Right cardiac atrium (tissue), 5 donors: ENCODE data around the gene MAB21L4. TPM values are rescaled to one million over a fixed set of nuclear protein-coding genes. Genes with fewer than 3 reads are reported as not detected.

Experiments
- ATAC-seq, 2 donors: fragments of 200-7000 bp; cut with Tn5 transposase; one replicate each; pipeline versions ENCODE4 v1.8.0 to v1.9.1; 2020; ENCODE audit warnings: moderate library complexity in 2 of 2, mild to moderate bottlenecking in 1 of 2
- DNase-seq, 3 donors: peaks; one replicate each; pipeline ENCODE4 v3.0.0-alpha.2; 2020
- H3K27ac ChIP-seq: one replicate; pipeline ENCODE4 v1.5.1; 2013; ENCODE audit warnings: mild to moderate bottlenecking, low read length, control low read depth, moderate library complexity
- H3K27me3 ChIP-seq: one replicate; pipeline ENCODE4 v1.6.1; 2013; ENCODE audit not compliant: control insufficient read depth, insufficient read depth
- H3K4me1 ChIP-seq: one replicate; pipeline ENCODE4 v1.6.1; 2013; ENCODE audit warnings: low read length; ENCODE audit not compliant: control insufficient read depth, insufficient read depth
- H3K4me3 ChIP-seq: one replicate; pipeline ENCODE4 v1.5.1; 2013; ENCODE audit warnings: low read length, control low read depth
- H3K9me3 ChIP-seq: one replicate; pipeline ENCODE4 v1.6.1; 2013; ENCODE audit warnings: low read length; ENCODE audit not compliant: control insufficient read depth
- WGBS: extraction: QIAGEN DNeasy Blood & Tissue Kit; methylation state at CpG from one replicate; pipeline ENCODE4 v1.1.7; 2013; 5-methylcytosine and 5-hydroxymethylcytosine counted together
- intact Hi-C, 4 donors: fragments of 100-400 bp; cut with DNase I; formaldehyde crosslinking; loops; one replicate each; pipeline versions ENCODE4 v1.11.0 to v1.14.0; 2022 to 2023
- polyA plus RNA-seq: library from polyadenylated mRNA; stranded (reverse); fragments of 200-250 nt; gene quantifications from one replicate; pipeline ENCODE4 v1.2.3, GENCODE V29; 2013
- total RNA-seq, 4 donors: library from RNA; stranded (reverse); fragmentation: NEBNext Ultra II Directional; extraction: Animal tissue kit (Norgen Biotek cat#: 25700); gene quantifications; one replicate each; pipeline ENCODE4 v1.2.1, GENCODE V29; 2021
- donor health status: healthy with polysubstance abuse.
- donor health status: DM: no; HTN: yes; CAD: no.
- donor health status: DM: no; HTN: no; CAD: no.
- donor health status: DM: no; HTN: yes; CAD: no; lungs with severe emphysema.
- donor health status: DM: yes; HTN: yes; CAD: no.

Gene MAB21L4
- total and polyA plus RNA-seq, 5 donors: not detected

DNA sequence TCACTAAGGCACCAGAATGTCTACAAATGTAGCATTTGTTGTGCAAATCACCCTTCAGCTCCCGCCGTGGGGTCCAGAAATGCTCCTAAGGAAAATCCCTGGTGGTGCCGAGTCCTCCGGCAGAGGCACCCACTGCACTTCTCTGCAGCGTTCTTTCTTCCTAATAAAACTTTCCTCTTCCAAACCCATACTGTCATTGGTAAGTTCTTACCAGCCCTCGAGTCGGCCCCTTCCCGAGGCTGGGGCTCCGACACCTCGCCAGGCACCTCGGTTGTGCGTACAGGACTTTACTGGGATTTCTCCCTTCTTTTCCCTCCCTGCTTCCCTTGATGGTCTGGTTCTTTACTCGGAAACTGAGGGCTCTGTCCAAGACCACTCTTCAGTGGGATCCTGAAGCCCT, 37.6 kb downstream of the MAB21L4 start:
- 81% methylated on average over 13 of the region's 13 CpGs for WGBS
- no peaks in the 10 kb centered on the region for H3K4me1 ChIP-seq
- no peak overlapping the region for H3K4me3 ChIP-seq
- no peaks in the 10 kb centered on the region for H3K27me3 ChIP-seq
- ATAC-seq: no peak
- no peak for DNase-seq
- intact Hi-C loops: loop anchor here in 1 of 4 donors (10.0 kb wide), 2 partner anchors 126 to 356 kb away; no protein-coding TSS in a partner anchor
- H3K9me3 ChIP-seq: no peaks in the 10 kb centered on the region
- H3K27ac ChIP-seq: no peak overlapping the region

DNA sequence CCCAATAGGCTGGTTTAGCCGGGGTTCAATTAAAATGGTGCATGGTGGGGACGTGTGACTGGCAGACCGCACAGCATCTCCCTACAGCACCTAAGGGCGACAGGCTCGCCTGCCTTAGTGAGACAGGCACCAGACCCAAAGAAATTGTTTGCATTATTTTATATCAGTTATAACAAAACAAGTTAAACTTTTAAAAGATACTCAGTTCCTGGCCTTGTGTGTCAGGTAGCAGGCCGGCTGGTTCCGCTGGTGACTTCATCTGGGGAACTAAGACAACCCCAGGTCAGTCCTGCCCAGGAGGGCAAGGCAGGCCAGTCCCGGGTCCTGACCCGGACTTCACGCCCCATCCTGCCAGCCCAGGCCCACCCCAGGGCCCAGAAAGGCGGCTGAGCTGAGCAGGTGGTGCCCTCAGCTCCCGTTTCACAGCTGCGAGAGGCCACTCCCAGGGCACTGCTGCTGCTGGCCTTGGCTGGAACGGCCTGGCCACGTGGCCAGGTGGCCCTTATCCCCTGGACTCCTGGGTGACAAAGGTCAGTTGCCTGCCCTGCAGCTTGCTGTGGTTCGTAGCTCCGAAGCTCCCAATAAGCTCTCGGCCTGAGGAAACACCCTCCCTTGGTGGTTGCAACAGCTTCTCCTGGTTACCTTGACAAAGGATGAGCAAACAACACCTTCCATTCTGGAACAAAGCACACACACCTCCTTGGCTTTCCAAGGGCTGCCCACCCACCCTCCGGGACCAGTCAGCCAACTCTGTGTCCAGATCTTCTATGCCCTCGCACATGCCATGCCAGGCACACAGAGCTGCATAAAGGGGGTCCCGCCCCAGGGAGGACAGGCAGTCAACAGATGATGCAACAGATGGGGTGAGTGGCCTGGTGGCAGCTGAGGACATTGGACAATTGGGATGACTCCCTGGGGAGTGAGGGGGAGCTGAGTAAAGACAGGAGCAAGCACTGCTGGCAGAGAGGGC, 38.6 kb downstream of the MAB21L4 start:
- DNase-seq (peak in 1 of 3 donors; percentile 39), ATAC-seq (no peak)
- Histone ChIP-seq H3K27me3 (no peaks in the 10 kb centered on the region), H3K27ac (no peak overlapping the region), H3K4me3 (no peak overlapping the region), H3K9me3 (no peaks in the 10 kb centered on the region), H3K4me1 (no peaks in the 10 kb centered on the region)
- intact Hi-C loops: loop anchor here in 1 of 4 donors (10.0 kb wide), 2 partner anchors 127 to 357 kb away; no protein-coding TSS in a partner anchor
- 80% methylated on average over 21 of the region's 21 CpGs for WGBS

DNA sequence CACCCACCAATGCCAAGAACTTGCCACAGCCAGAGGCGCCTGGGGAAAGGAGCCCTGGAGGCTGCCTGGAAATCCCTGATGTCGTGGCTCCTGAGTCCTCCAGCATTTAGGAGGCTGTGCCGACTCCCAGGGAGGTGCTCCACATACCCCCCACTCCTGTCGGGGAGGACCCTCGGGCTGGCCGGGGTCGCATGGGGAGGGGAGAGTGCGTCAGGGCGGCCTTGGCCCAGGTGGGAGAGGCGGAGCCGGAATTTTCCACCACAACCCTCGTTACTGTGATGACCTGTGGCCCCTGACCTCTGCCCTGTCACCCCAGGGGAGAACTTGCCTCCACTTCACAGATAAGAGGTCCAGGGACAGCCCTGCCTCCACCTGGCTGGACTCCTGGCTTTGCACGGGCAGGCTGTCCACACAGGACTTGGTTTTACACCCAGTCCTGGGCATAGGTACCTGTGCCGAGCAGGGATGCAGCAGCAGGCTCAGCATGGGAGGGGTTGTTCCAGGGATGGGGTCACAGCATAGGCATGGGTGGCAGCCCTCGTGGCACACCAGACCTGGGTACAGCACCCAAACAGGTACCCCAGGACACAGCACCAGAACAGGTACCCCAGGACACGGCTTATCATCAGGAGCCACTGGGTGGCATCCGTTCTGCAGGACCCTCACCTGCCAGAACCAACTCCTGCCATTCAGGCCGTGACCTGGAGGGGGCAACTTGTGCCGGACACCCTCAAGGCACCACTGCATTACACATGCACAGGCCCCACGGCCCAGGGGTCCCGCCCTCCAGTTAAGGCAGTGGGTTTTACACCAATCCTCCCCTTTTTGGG, 39.6 kb downstream of the MAB21L4 start:
- DNase-seq (peak in 1 of 3 donors; percentile 46), ATAC-seq (no peak)
- H3K9me3 ChIP-seq: no peaks in the 10 kb centered on the region
- no peaks in the 10 kb centered on the region for H3K4me1 ChIP-seq
- no peak overlapping the region for H3K27ac ChIP-seq
- no peaks in the 10 kb centered on the region for H3K27me3 ChIP-seq
- WGBS: 70% methylated on average over 21 of the region's 21 CpGs
- no peak overlapping the region for H3K4me3 ChIP-seq
- intact Hi-C loops: loop anchor here in 1 of 4 donors (10.0 kb wide), 2 partner anchors 128 to 358 kb away; no protein-coding TSS in a partner anchor

DNA sequence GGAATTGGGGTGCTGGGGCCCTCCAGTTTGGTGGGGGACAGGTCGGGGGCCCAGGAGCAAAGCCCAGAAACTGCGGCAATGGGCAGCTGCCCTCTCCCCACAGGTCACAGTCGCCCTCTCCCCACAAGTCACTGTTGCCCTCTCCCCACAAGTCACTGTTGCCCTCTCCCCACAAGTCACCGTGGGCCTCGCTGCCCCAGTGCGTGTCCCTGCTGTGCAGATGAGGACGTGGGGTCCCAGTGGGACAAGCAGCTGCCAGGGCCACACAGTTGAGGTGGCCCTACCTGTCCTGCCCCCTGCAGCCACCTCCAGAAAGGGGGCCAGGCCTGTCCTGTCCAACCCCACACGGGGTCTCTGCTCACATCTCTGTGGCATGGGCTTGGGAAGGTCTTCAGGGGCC, 40.3 kb downstream of the MAB21L4 start:
- no peak overlapping the region for H3K4me3 ChIP-seq
- H3K9me3 ChIP-seq: no peaks in the 10 kb centered on the region
- H3K4me1 ChIP-seq: no peaks in the 10 kb centered on the region
- DNase-seq (no peak), ATAC-seq (no peak)
- intact Hi-C loops: loop anchor here in 1 of 4 donors (10.0 kb wide), 2 partner anchors 129 to 359 kb away; no protein-coding TSS in a partner anchor
- H3K27me3 ChIP-seq: no peaks in the 10 kb centered on the region
- no peak overlapping the region for H3K27ac ChIP-seq
- 95% methylated on average over 8 of the region's 8 CpGs for WGBS

DNA sequence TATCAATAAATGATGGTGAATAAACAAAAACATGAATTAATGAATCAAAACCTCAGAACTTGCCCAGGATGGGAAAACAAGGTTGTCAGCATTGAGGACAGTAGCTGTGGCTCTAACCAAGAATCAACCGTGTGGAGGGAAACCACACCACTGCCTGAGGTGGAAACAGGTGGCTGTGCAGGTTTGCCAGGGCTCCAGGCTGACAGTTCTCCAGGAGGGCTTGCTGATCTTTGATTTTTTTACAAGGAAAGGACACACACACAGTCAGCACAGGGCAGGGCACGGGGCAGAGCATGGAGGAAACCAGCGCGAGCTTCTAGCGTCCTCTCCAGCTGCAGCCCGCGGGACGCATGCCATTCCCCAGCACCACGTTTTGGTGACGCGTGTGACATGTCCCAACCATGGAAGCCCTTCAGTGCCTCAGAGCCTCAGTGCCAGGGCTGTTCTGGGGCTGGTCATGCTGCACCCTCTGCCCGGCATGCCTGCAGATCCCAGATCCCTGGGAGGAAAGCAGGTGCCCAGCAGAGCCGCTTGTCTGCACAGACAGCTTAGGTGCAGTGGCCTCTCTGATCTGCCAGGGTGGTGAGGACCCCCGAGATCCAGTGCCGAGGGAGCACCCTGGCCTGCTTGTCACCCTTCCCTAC, 43.2 kb downstream of the MAB21L4 start:
- no peaks in the 10 kb centered on the region for H3K4me1 ChIP-seq
- no peaks in the 10 kb centered on the region for H3K27me3 ChIP-seq
- peak in 1 of 3 donors; percentile 31 for DNase-seq
- H3K27ac ChIP-seq: no peak overlapping the region
- no peaks in the 10 kb centered on the region for H3K9me3 ChIP-seq
- no peak for ATAC-seq
- intact Hi-C loops: loop anchor here in 1 of 4 donors (10.0 kb wide), 2 partner anchors 132 to 362 kb away; no protein-coding TSS in a partner anchor
- 86% methylated on average over 15 of the region's 15 CpGs for WGBS
- H3K4me3 ChIP-seq: no peak overlapping the region

DNA sequence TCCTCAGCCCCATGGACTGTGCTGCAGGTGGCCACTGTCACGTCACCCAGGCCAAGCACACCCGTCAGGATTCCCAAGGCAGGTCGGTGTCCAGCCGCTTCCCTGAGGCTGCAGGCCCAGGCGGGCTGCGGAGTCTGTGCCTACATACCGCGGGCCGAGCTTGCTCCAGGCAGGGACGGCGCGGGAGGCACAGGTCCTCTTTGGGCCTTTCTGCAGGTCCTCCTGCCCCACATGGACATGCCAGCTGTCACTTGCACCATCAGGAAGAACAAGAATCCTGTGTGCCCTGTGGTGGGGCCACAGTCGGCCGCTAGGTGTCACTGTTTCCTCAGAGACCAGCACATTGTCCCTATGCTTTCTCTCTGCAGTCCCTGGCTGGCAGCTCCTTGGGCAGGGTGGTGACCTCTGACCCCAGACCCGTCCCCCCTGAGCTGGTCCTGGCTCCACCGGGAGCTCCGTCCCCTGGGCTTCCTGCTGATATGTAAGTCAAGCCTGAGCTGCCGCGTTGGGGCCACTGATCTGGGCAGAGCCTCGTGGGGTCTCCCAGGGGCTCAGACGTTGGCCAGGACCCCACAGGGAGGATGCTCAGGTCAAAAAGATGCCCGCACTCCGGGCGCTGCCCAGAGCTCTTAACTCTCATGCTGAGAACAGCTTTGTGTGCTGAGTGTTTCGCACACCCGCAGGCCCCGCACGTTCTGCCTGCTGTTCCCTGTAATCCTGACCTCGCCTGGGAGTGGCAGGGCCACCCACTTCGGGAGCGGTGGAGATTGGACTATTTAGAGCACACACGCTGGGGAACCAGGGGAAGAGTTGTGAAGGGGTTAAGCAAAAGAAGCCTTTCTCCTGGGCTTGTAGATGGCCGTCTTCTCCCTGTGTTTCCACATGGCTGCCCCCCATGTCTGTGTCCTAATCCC, 44.6 kb downstream of the MAB21L4 start:
- ATAC-seq: peak; percentile 90 to 92
- H3K4me1 ChIP-seq: no peaks in the 10 kb centered on the region
- H3K4me3 ChIP-seq: no peak overlapping the region
- WGBS: 37% methylated on average over 33 of the region's 33 CpGs
- H3K27ac ChIP-seq: no peak overlapping the region
- no peaks in the 10 kb centered on the region for H3K27me3 ChIP-seq
- intact Hi-C loops: loop anchor here in 1 of 4 donors (10.0 kb wide), 2 partner anchors 133 to 363 kb away; no protein-coding TSS in a partner anchor
- H3K9me3 ChIP-seq: no peaks in the 10 kb centered on the region
- DNase-seq: peak; percentile 83 to 95 (median 91)

- Histone ChIP-seq H3K27me3 (no peaks in the 10 kb centered on the region), H3K9me3 (no peaks in the 10 kb centered on the region), H3K4me3 (no peak overlapping the region), H3K4me1 (no peaks in the 10 kb centered on the region), H3K27ac (no peak overlapping the region)
- 68% methylated on average over 11 of the region's 11 CpGs for WGBS
- no peak for DNase-seq
- peak; percentile 13 to 14 for ATAC-seq
- intact Hi-C loops: loop anchor here in 1 of 4 donors (10.0 kb wide), 2 partner anchors 134 to 364 kb away; no protein-coding TSS in a partner anchor
Measured at GRCh38 chr2:240850756-240851077, 45.2 kb downstream of the MAB21L4 start.

GRCh38 chr2:240850026-240850425, 45.9 kb downstream of the MAB21L4 start:
- ATAC-seq (peak in 1 of 2 donors; percentile 5), DNase-seq (peak in 1 of 3 donors; percentile 31)
- Histone ChIP-seq H3K9me3 (no peaks in the 10 kb centered on the region), H3K4me1 (no peaks in the 10 kb centered on the region), H3K27ac (no peak overlapping the region), H3K27me3 (no peaks in the 10 kb centered on the region), H3K4me3 (no peak overlapping the region)
- intact Hi-C loops: loop anchor here in 1 of 4 donors (10.0 kb wide), 2 partner anchors 135 to 365 kb away; no protein-coding TSS in a partner anchor
- 85% methylated on average over 11 of the region's 11 CpGs for WGBS

- Histone ChIP-seq H3K27ac (no peak overlapping the region), H3K27me3 (no peaks in the 10 kb centered on the region), H3K4me3 (no peak overlapping the region), H3K4me1 (no peaks in the 10 kb centered on the region), H3K9me3 (no peaks in the 10 kb centered on the region)
- 79% methylated on average over 12 of the region's 12 CpGs for WGBS
- no peak for ATAC-seq
- intact Hi-C loops: no loop called here
- DNase-seq: no peak
Measured at GRCh38 chr2:240848900-240849680, 46.9 kb downstream of the MAB21L4 start.
